H1 (cell line): Measurements from ENCODE around the gene PDE4B. TPM values are rescaled to one million over a fixed set of nuclear protein-coding genes. Genes with fewer than 3 reads are reported as not detected.

Source experiments
- CTCF ChIA-PET: fragments of 300-600 bp; sonication (Branson Sonifier 250); formaldehyde crosslinking; loops from one replicate; lab custom pipeline; 2021; ENCODE audit not compliant: partially characterized antibody; lab: Charles Lee
- POLR2A ChIA-PET: fragments of 300-600 bp; sonication (Branson Sonifier 250); formaldehyde crosslinking; loops from one replicate; lab custom pipeline; 2021; ENCODE audit warnings: inconsistent platforms; ENCODE audit not compliant: partially characterized antibody; lab: Charles Lee
- DNase-seq, 2 experiments: peaks; one replicate each; pipeline versions ENCODE4 v3.0.0 to v3.0.0-alpha.2; 2010 to 2022; ENCODE audit warnings: low spot score in 2 of 2, low read depth in 1 of 2, mixed read lengths in 1 of 2
- FAIRE-seq: peaks from 2 replicates; lab custom pipeline; 2011; peaks lifted over from hg19 to GRCh38; lab: Jason Lieb, UNC
- H2AFZ ChIP-seq: 2 replicates; pipeline ENCODE4 v1.8.1; 2012; ENCODE audit warnings: low read length, inconsistent platforms
- H2AK5ac ChIP-seq: 2 replicates; pipeline ENCODE4 v1.6.1; 2013; ENCODE audit warnings: low read depth, low read length
- H2BK120ac ChIP-seq: replicated peaks from 2 replicates; pipeline ENCODE3; 2013; ENCODE audit warnings: low read depth, low read length, inconsistent platforms
- H2BK12ac ChIP-seq: 2 replicates; pipeline ENCODE4 v1.6.1; 2013; ENCODE audit warnings: low read depth, low read length
- H2BK15ac ChIP-seq: 2 replicates; pipeline ENCODE4 v1.6.1; 2013; ENCODE audit warnings: low read length
- H2BK20ac ChIP-seq: 2 replicates; pipeline ENCODE4 v1.6.1; 2013; ENCODE audit warnings: low read length
- H2BK5ac ChIP-seq: 2 replicates; pipeline ENCODE4 v1.6.1; 2013; ENCODE audit warnings: low read depth, low read length
- H3K14ac ChIP-seq: 2 replicates; pipeline ENCODE4 v1.6.1; 2013; ENCODE audit warnings: inconsistent platforms; ENCODE audit not compliant: insufficient read length
- H3K18ac ChIP-seq: 2 replicates; pipeline ENCODE4 v1.6.1; 2013; ENCODE audit warnings: low read length; ENCODE audit errors: extremely low read depth
- H3K23ac ChIP-seq: 2 replicates; pipeline ENCODE4 v1.6.1; 2013; ENCODE audit warnings: inconsistent platforms; ENCODE audit not compliant: insufficient read length
- H3K23me2 ChIP-seq: 2 replicates; pipeline ENCODE4 v1.6.1; 2013; ENCODE audit warnings: low read depth, low read length
- H3K27ac ChIP-seq: 2 replicates; pipeline ENCODE4 v1.6.1; 2011; ENCODE audit warnings: low read depth, low read length, inconsistent platforms
- H3K27me3 ChIP-seq, 4 experiments: replicated peaks in 1 of 4; 1 replicate in 1 of 4; 2 replicates in 3 of 4; pipeline versions ENCODE4 v1.6.1 to v1.8.1; 2011 to 2013; ENCODE audit warnings: low read length in 3 of 4, mild to moderate bottlenecking in 3 of 4, inconsistent platforms in 2 of 4, mixed read lengths in 2 of 4, moderate library complexity in 1 of 4; ENCODE audit not compliant: control insufficient read depth in 3 of 4, insufficient read depth in 3 of 4; ENCODE audit errors: extremely low read depth in 1 of 4
- H3K36me3 ChIP-seq, 4 experiments: 2 replicates each; pipeline versions ENCODE4 v1.6.1 to v1.8.1; 2011 to 2013; ENCODE audit warnings: mild to moderate bottlenecking in 4 of 4, low read length in 3 of 4, moderate library complexity in 2 of 4, control low read depth in 1 of 4, inconsistent platforms in 1 of 4; ENCODE audit not compliant: insufficient read depth in 4 of 4, control insufficient read depth in 2 of 4
- H3K4ac ChIP-seq: replicated peaks from 2 replicates; pipeline ENCODE3; 2013; ENCODE audit warnings: low read length, low read depth, mixed read lengths, inconsistent platforms; ENCODE audit not compliant: insufficient read length
- H3K4me1 ChIP-seq, 4 experiments: replicated peaks in 1 of 4; 1 replicate in 1 of 4; 2 replicates in 3 of 4; pipeline versions ENCODE4 v1.6.1 to v1.8.1; 2011 to 2013; ENCODE audit warnings: low read length in 3 of 4, inconsistent platforms in 2 of 4, mixed read lengths in 1 of 4; ENCODE audit not compliant: insufficient read depth in 4 of 4, control insufficient read depth in 3 of 4
- H3K4me2 ChIP-seq, 2 experiments: 2 replicates each; pipeline versions ENCODE4 v1.6.1 to v1.8.1; 2011 to 2013; ENCODE audit warnings: low read depth in 2 of 2, low read length in 2 of 2, control low read depth in 1 of 2, inconsistent platforms in 1 of 2, mild to moderate bottlenecking in 1 of 2; ENCODE audit not compliant: insufficient read depth in 1 of 2
- H3K4me3 ChIP-seq, 4 experiments: fragments of 200-600, 300-600 bp in 1 of 4; sonication (generic), shearing (Covaris generic), sonication (Bioruptor Twin) in 1 of 4; 2 replicates each; pipeline versions ENCODE4 v1.5.1 to v1.8.1; 2011 to 2016; ENCODE audit warnings: low read length in 4 of 4, low read depth in 3 of 4, control low read depth in 2 of 4, inconsistent platforms in 2 of 4, mild to moderate bottlenecking in 2 of 4, mixed read lengths in 1 of 4, moderate library complexity in 1 of 4; ENCODE audit not compliant: insufficient read depth in 2 of 4; ENCODE audit errors: extremely low read depth in 1 of 4
- H3K56ac ChIP-seq: replicated peaks from 2 replicates; pipeline ENCODE3; 2013; ENCODE audit warnings: low read depth, mild to moderate bottlenecking, mixed read lengths, low read length, inconsistent platforms; ENCODE audit not compliant: insufficient read length
- H3K79me1 ChIP-seq: 2 replicates; pipeline ENCODE4 v1.6.1; 2013; ENCODE audit warnings: low read depth, low read length, control low read depth
- H3K79me2 ChIP-seq, 2 experiments: 2 replicates each; pipeline versions ENCODE4 v1.6.1 to v1.8.1; 2012 to 2013; ENCODE audit warnings: low read length in 2 of 2, mild to moderate bottlenecking in 2 of 2, inconsistent platforms in 1 of 2; ENCODE audit not compliant: insufficient read depth in 2 of 2, control insufficient read depth in 1 of 2
- H3K9ac ChIP-seq, 4 experiments: replicated peaks in 1 of 4; 1 replicate in 1 of 4; 2 replicates in 3 of 4; pipeline versions ENCODE4 v1.6.1 to v1.8.1; 2011 to 2013; ENCODE audit warnings: low read depth in 3 of 4, low read length in 3 of 4, control low read depth in 2 of 4, mild to moderate bottlenecking in 2 of 4, moderate library complexity in 2 of 4, inconsistent platforms in 1 of 4; ENCODE audit errors: extremely low read depth in 1 of 4
- H3K9me3 ChIP-seq, 2 experiments: 2 replicates each; pipeline versions ENCODE4 v1.6.1 to v1.8.1; 2012 to 2013; ENCODE audit warnings: mild to moderate bottlenecking in 2 of 2, moderate library complexity in 2 of 2, control low read depth in 1 of 2, inconsistent platforms in 1 of 2, low read depth in 1 of 2, low read length in 1 of 2, mixed read lengths in 1 of 2; ENCODE audit not compliant: insufficient read depth in 2 of 2
- H4K20me1 ChIP-seq, 2 experiments: replicated peaks in 1 of 2; 2 replicates each; pipeline versions ENCODE3 to v1.8.1; 2011 to 2013; ENCODE audit warnings: inconsistent platforms in 2 of 2, low read length in 2 of 2, mild to moderate bottlenecking in 1 of 2; ENCODE audit not compliant: insufficient read depth in 2 of 2, control insufficient read depth in 1 of 2
- H4K5ac ChIP-seq: 2 replicates; pipeline ENCODE4 v1.6.1; 2013; ENCODE audit warnings: low read length, low read depth, mixed read lengths, inconsistent platforms; ENCODE audit not compliant: insufficient read length
- H4K8ac ChIP-seq: 2 replicates; pipeline ENCODE4 v1.8.0; 2013; ENCODE audit warnings: mild to moderate bottlenecking, moderate library complexity, low read length, inconsistent platforms; ENCODE audit not compliant: insufficient read depth; ENCODE audit errors: extremely low read depth
- H4K91ac ChIP-seq: replicated peaks from 2 replicates; pipeline ENCODE3; 2013; ENCODE audit warnings: low read length, mixed read lengths, inconsistent platforms; ENCODE audit not compliant: insufficient read length
- BACH1 ChIP-seq: IDR thresholded peaks from 2 replicates; pipeline ENCODE4 v1.6.1; 2012; ENCODE audit warnings: low read length, improper control_type of control experiment
- FOSL1 ChIP-seq: IDR thresholded peaks from 2 replicates; pipeline ENCODE4 v1.6.1; 2011; ENCODE audit warnings: mild to moderate bottlenecking, low read depth, low read length, moderate library complexity; ENCODE audit not compliant: insufficient read depth
- JUND ChIP-seq: IDR thresholded peaks from 2 replicates; pipeline ENCODE4 v1.6.1; 2011; ENCODE audit warnings: mild to moderate bottlenecking, improper control_type of control experiment, low read length
- SAP30 ChIP-seq: fragments of 300-600 bp; sonication (generic); IDR thresholded peaks from 2 replicates; pipeline ENCODE4 v1.7.1; 2012; ENCODE audit warnings: low read length, moderate library complexity, mild to moderate bottlenecking, inconsistent platforms; ENCODE audit not compliant: insufficient read depth, insufficient replicate concordance
- SIN3A ChIP-seq, 2 experiments: IDR thresholded peaks in 1 of 2; conservative IDR thresholded peaks in 1 of 2; 2 replicates each; pipeline ENCODE4 v1.6.1; 2011 to 2012; ENCODE audit warnings: low read length in 2 of 2, improper control_type of control experiment in 1 of 2, low read depth in 1 of 2, mild to moderate bottlenecking in 1 of 2
- SIRT6 ChIP-seq: IDR thresholded peaks from one replicate; pipeline ENCODE4 v1.7.1; 2012; ENCODE audit warnings: low read length, inconsistent platforms
- SUZ12 ChIP-seq: fragments of 200-600 bp; sonication (generic); IDR thresholded peaks from 2 replicates; pipeline ENCODE4 v1.6.1; 2012; ENCODE audit warnings: mild to moderate bottlenecking, inconsistent platforms, low read length, moderate library complexity, mixed read lengths
- TAF1 ChIP-seq: IDR thresholded peaks from 2 replicates; pipeline ENCODE4 v1.6.1; 2011; ENCODE audit warnings: mild to moderate bottlenecking, low read depth, low read length
- TBP ChIP-seq: IDR thresholded peaks from 2 replicates; pipeline ENCODE4 v1.6.1; 2011; ENCODE audit warnings: low read depth, low read length, improper control_type of control experiment
- TCF12 ChIP-seq: IDR thresholded peaks from 2 replicates; pipeline ENCODE4 v1.6.1; 2011; ENCODE audit warnings: low read depth, mild to moderate bottlenecking, low read length
- USF2 ChIP-seq: IDR thresholded peaks from 2 replicates; pipeline ENCODE4 v1.6.1; 2011; ENCODE audit warnings: low read length, improper control_type of control experiment
- polyA plus RNA-seq, 7 experiments: library from polyadenylated mRNA; depleted of rRNA in 3 of 7; stranded (reverse) in 5 of 7; unstranded in 2 of 7; fragments of >200 nt in 5 of 7; fragments of 200-250 nt in 2 of 7; gene quantifications; 1 replicate in 5 of 7; 2 replicates in 1 of 7; 4 replicates in 1 of 7; pipeline versions ENCODE4 v1.2.1 to v1.2.3, GENCODE V29; 2011 to 2013; ENCODE audit warnings: missing spikeins in 2 of 7, mixed read lengths in 2 of 7
- total RNA-seq: library from RNA; stranded (reverse); fragmentation: NEBNext Ultra II Directional; extraction: Animal tissue kit (Norgen Biotek cat#: 25700); gene quantifications from 2 replicates; pipeline ENCODE4 v1.2.1, GENCODE V29; 2021

Gene PDE4B
- total and polyA plus RNA-seq, 2 of the 8 experiments (the other 6 are each of a cell fraction or from before 2014, with no cell fraction given): 5.0 to 15.1 TPM

- Histone ChIP-seq H3K18ac (no peak overlapping the region), H3K36me3 (no peaks in the 10 kb centered on the region), H3K23ac (no peak overlapping the region), H3K4me2 (no peak overlapping the region), H4K8ac (no peak overlapping the region), H4K91ac (no peak overlapping the region), H3K79me1 (no peaks in the 10 kb centered on the region), H3K79me2 (no peaks in the 10 kb centered on the region), H2AK5ac (no peak overlapping the region), H2BK15ac (no peak overlapping the region), H3K14ac (no peak overlapping the region), H3K56ac (no peak overlapping the region), H2BK12ac (no peak overlapping the region), H2BK5ac (no peak overlapping the region), H3K9me3 (no peaks in the 10 kb centered on the region), H3K27me3 (no peaks in the 10 kb centered on the region), H3K4ac (no peak overlapping the region), H4K20me1 (no peaks in the 10 kb centered on the region), H4K5ac (no peak overlapping the region), H3K9ac (no peak overlapping the region), H2AFZ (no peak overlapping the region), H3K27ac (no peak overlapping the region), H2BK20ac (no peak overlapping the region), H2BK120ac (no peak overlapping the region), H3K4me1 (no peaks in the 10 kb centered on the region), H3K4me3 (no peak overlapping the region), H3K23me2 (no peaks in the 10 kb centered on the region)
- DNase-seq: no peak
- no peak for TF ChIP-seq TCF12
- no peak for TF ChIP-seq FOSL1
- TF ChIP-seq SAP30: no peak
- no peak for TF ChIP-seq SIRT6
- TF ChIP-seq JUND: no peak
- no peak for TF ChIP-seq TAF1
- no peak for TF ChIP-seq TBP
- no peak for TF ChIP-seq USF2
- no peak for TF ChIP-seq SUZ12
- TF ChIP-seq SIN3A (conservative IDR thresholded peaks at IDR 0.05 in 1 of 2, IDR thresholded peaks at IDR 0.05 in 1 of 2; ENCODE audit: low read depth in 1 of 2, low read length in 2 of 2): no peak
- TF ChIP-seq BACH1: no peak
- ChIA-PET CTCF (interaction anchor here (0.6 to 1.2 kb wide), 3 partner anchors 19 to 1083 kb away, joined by 3 to 5 read pairs (median 3); no protein-coding TSS in a partner anchor), POLR2A (no interaction called here)
- no peak for FAIRE-seq
Observed at GRCh38 chr1:65939191-65939590, 146.5 kb downstream of the PDE4B start.
